ENCODE measurements around the gene LINGO3. TPM values are rescaled to one million over a fixed set of nuclear protein-coding genes. Genes with fewer than 3 reads are reported as not detected.

Gene LINGO3
- total RNA-seq, 1 experiment from 2014 or later = not detected

DNA sequence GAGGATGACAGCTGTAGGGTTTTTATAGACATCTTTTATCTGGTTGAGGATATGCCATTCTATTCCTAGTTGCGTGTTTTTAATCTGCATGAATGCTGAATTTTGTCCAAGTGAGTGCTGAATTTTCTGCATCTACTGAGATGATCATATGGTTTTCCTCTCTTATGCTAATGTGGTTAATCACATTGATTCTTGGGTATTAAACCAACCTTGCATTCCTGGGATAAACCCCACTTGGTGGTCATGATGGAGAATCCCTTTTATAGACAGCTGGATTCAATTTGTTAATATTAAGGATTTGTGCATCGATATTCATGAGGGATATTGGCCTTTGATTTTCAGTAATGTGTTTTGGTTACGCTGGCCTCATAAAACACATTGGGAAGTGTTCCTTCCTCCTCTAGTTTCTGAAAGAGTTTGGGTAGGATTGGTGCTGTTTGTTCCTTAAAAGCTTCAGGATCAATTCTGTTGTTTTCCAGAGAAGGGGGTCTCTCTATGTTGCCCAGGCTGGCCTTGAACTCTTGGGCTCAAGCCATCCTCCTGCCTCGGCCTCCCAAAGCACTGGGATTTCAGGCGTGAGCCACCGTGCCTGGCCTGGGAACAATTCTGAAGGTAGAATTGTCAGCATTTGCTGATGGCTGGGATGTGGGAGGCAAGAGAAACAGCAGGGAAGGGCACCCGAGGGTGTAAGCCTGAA is 7.3 kb upstream of the LINGO3 start:
- H3K4me3 Mint-ChIP-seq (ENCODE audit: low read depth, unreplicated experiment) = no peak overlapping the region
- no peak for TF ChIP-seq CTCF (IDR thresholded peaks at IDR 0.05; ENCODE audit: unreplicated experiment)
- no peaks in the 10 kb centered on the region for H3K36me3 Mint-ChIP-seq (ENCODE audit: insufficient read depth, unreplicated experiment)
- H3K9me3 Mint-ChIP-seq (ENCODE audit: low read depth, unreplicated experiment) = peaks cover 3% of the 10 kb centered on the region
- DNase-seq = no peak
- no peak overlapping the region for H3K27ac Mint-ChIP-seq (ENCODE audit: unreplicated experiment)
- H3K27me3 Mint-ChIP-seq (ENCODE audit: unreplicated experiment) = peaks cover 7% of the 10 kb centered on the region
- BruUV-seq (replicated peaks) = no TSS peak
- intact Hi-C loops (cut with micrococcal nuclease; ENCODE audit: unreplicated experiment) = no loop called here
- no peaks in the 10 kb centered on the region for H3K4me1 Mint-ChIP-seq (ENCODE audit: low read depth, unreplicated experiment)
- CTCF ChIA-PET = interaction anchor here (0.6 to 1.3 kb wide), 2 partner anchors 80 to 303 kb away, joined by 3 to 4 read pairs; no protein-coding TSS in a partner anchor

DNA sequence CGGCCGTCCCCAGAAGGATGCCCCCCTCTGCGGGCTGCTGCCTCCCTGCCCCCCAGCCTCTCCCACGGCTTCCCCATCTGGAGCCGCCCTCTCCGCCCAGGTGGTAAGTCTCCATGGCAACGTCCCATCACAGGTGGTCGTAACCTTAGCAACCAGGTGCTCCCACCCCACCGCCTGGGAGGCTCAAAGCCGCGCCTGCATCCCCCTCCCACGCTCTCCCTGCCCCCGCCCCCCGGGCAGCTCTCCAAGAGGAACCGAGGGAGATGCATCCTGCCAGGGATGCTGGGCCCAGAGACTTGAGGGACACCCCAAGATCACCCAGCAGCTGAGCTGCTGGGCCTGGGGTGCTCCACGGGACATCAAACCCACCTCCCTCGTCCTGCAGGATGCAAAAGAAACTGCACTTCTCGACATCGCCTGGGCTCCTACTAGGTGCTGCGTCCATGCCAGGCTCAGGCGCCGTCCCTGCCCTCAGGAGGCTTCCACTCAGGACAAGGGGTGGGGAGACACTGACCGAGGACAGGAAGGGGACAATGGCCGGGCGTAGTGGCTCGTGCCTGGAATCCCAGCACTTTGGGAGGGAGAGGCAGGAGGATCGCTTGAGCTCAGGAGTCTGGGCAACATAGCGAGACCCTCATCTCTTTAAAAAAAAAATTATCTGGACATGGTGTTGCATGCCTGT is 5.0 kb upstream of the LINGO3 start:
- Mint-ChIP-seq H3K27ac (ENCODE audit: unreplicated experiment) (no peak overlapping the region), H3K4me1 (ENCODE audit: low read depth, unreplicated experiment) (no peaks in the 10 kb centered on the region), H3K27me3 (ENCODE audit: unreplicated experiment) (peaks cover 27% of the 10 kb centered on the region), H3K36me3 (ENCODE audit: insufficient read depth, unreplicated experiment) (no peaks in the 10 kb centered on the region), H3K4me3 (ENCODE audit: low read depth, unreplicated experiment) (no peak overlapping the region), H3K9me3 (ENCODE audit: low read depth, unreplicated experiment) (peaks cover 3% of the 10 kb centered on the region)
- CTCF ChIA-PET = no interaction called here
- BruUV-seq (replicated peaks) = no TSS peak
- intact Hi-C loops (cut with micrococcal nuclease; ENCODE audit: unreplicated experiment) = no loop called here
- DNase-seq = no peak
- no peak for TF ChIP-seq CTCF (IDR thresholded peaks at IDR 0.05; ENCODE audit: unreplicated experiment)

DNA sequence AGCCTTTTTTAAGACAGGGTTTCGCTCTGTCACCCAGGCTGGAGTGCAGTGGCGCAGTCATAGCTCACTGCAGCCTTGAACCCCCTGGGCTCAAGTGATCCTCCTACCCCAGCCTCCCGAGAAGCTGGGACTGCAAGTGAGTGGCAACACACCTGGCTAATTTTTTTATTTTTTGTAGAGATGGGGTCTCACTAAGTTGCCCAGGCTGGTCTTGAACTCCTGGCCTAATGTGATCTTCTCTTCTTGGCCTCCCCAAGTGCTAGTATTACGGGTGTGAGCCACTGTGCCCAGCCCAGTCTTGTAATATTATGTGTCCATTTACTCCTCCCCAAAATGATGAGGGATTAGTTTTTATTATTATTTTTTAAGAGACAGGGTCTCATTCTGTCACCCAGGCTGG is 3.1 kb upstream of the LINGO3 start:
- no peak for TF ChIP-seq CTCF (IDR thresholded peaks at IDR 0.05; ENCODE audit: unreplicated experiment)
- Mint-ChIP-seq H3K27me3 (ENCODE audit: unreplicated experiment) (peaks cover 41% of the 10 kb centered on the region), H3K4me3 (ENCODE audit: low read depth, unreplicated experiment) (no peak overlapping the region), H3K9me3 (ENCODE audit: low read depth, unreplicated experiment) (peaks cover 3% of the 10 kb centered on the region), H3K36me3 (ENCODE audit: insufficient read depth, unreplicated experiment) (no peaks in the 10 kb centered on the region), H3K27ac (ENCODE audit: unreplicated experiment) (no peak overlapping the region), H3K4me1 (ENCODE audit: low read depth, unreplicated experiment) (no peaks in the 10 kb centered on the region)
- no TSS peak for BruUV-seq (replicated peaks)
- DNase-seq = no peak
- CTCF ChIA-PET = no interaction called here
- intact Hi-C loops (cut with micrococcal nuclease; ENCODE audit: unreplicated experiment) = no loop called here

DNA sequence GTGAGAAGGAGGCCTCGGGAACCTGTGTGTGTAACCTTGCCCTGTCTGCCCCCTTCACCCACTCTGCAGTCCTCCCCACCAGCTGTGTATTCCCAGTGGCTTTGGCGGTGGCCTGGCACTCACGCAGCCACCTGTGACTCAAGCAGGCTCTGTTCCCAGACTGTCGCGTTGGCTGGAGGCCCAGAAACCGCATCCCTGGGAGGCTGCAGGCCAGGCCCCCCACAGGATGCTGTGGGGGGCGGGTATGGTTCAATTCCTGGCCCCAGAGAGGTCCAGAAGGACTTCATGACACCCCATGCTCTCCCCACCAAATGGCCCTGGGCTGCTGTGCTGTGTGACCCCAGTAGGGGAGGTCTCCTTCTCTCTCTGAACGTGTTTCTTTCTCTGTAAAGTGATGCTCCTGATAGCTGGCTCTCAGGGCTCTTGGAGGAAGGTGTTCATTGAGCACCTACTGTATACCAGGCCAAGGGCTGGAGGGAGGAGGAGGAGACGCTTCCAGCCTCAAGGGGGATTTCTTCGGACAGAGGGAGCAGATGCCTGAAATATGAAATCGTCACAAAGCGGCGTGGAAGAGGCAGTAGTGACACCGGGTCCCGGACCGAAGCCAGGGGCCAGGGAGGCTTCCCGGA is 1.9 kb upstream of the LINGO3 start:
- CTCF ChIA-PET = no interaction called here
- intact Hi-C loops (cut with micrococcal nuclease; ENCODE audit: unreplicated experiment) = no loop called here
- no peak for TF ChIP-seq CTCF (IDR thresholded peaks at IDR 0.05; ENCODE audit: unreplicated experiment)
- DNase-seq = no peak
- Mint-ChIP-seq H3K4me1 (ENCODE audit: low read depth, unreplicated experiment) (no peaks in the 10 kb centered on the region), H3K27ac (ENCODE audit: unreplicated experiment) (no peak overlapping the region), H3K36me3 (ENCODE audit: insufficient read depth, unreplicated experiment) (no peaks in the 10 kb centered on the region), H3K9me3 (ENCODE audit: low read depth, unreplicated experiment) (peaks cover 3% of the 10 kb centered on the region), H3K4me3 (ENCODE audit: low read depth, unreplicated experiment) (no peak overlapping the region), H3K27me3 (ENCODE audit: unreplicated experiment) (peaks cover 53% of the 10 kb centered on the region)
- BruUV-seq (replicated peaks) = no TSS peak

Data from Calu3 (cell line).